ENCODE measurements around the gene LSM12. TPM values are rescaled to one million over a fixed set of nuclear protein-coding genes. Genes with fewer than 3 reads are reported as not detected.

LSM12 gene
- total RNA-seq, 1 experiment from 2014 or later = 52.5 TPM

DNA sequence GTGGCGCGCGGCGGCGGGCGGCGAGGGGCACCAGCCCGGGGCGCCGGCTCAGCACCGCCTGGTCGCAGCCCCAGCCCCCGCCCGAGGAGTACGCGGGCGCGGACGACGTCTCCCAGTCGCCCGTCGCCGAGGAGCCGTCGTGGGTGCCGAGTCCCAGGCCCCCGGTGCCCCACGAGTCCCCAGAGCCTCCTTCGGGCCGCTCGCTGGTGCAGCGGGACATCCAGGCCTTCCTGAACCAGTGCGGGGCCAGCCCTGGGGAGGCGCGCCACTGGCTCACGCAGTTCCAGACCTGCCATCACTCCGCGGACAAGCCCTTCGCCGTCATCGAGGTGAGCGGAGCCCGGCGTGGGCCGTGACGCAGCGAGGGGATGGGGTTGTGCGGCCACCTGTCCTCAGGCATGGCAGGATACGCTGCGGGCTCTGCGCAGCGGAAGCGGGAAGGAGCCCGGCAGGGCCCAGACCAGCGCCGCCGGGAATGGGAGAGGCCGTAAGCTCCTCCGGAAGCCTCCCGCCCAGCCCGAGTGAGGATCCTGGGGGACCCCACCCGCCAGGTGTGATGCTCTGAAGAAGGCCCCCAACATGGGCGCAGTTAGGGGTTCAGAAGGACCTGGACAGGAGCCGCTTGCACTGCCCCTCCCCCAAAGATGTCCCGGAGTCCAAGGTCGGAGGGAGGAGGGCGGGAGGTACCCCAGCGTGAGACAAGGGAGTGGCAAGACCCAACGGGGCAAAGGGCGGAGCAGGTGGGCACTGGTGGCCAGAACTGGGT is 61.5 kb downstream of the LSM12 start:
- no peaks in the 10 kb centered on the region for H3K4me1 ChIP-seq (ENCODE audit: insufficient read depth, low read length, poor library complexity, severe bottlenecking)
- DNase-seq (ENCODE audit: low spot score) = no peak
- no peaks in the 10 kb centered on the region for H3K36me3 ChIP-seq (ENCODE audit: insufficient read depth, low read length, poor library complexity, severe bottlenecking)
- intact Hi-C loops (cut with micrococcal nuclease; ENCODE audit: unreplicated experiment) = loop anchor here (10.0 kb wide), 1 partner anchor 110 kb away; no protein-coding TSS in a partner anchor
- no peak overlapping the region for H3K27ac ChIP-seq (ENCODE audit: low read depth, low read length, poor library complexity, severe bottlenecking)
- H3K9me3 ChIP-seq (ENCODE audit: low read depth, low read length, poor library complexity, severe bottlenecking) = no peaks in the 10 kb centered on the region
- TF ChIP-seq, protein P1, sequence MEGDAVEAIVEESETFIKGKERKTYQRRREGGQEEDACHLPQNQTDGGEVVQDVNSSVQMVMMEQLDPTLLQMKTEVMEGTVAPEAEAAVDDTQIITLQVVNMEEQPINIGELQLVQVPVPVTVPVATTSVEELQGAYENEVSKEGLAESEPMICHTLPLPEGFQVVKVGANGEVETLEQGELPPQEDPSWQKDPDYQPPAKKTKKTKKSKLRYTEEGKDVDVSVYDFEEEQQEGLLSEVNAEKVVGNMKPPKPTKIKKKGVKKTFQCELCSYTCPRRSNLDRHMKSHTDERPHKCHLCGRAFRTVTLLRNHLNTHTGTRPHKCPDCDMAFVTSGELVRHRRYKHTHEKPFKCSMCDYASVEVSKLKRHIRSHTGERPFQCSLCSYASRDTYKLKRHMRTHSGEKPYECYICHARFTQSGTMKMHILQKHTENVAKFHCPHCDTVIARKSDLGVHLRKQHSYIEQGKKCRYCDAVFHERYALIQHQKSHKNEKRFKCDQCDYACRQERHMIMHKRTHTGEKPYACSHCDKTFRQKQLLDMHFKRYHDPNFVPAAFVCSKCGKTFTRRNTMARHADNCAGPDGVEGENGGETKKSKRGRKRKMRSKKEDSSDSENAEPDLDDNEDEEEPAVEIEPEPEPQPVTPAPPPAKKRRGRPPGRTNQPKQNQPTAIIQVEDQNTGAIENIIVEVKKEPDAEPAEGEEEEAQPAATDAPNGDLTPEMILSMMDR (conservative IDR thresholded peaks at IDR 0.05; ENCODE audit: low read depth, low read length) = no peak
- no peak for TF ChIP-seq EZH2 (IDR thresholded peaks at IDR 0.05; ENCODE audit: borderline replicate concordance, low read depth, low read length, poor library complexity, severe bottlenecking)
- ChIA-PET CTCF (no interaction called here), POLR2A (ENCODE audit: low non-redundant PET) (no interaction called here)
- peaks cover 9% of the 10 kb centered on the region for H3K27me3 ChIP-seq (replicated peaks; ENCODE audit: insufficient read depth, low read depth, low read length, poor library complexity)
- no TSS peak for BruUV-seq (replicated peaks)
- no peak overlapping the region for H3K4me3 ChIP-seq (ENCODE audit: low read depth, low read length, poor library complexity, severe bottlenecking)

DNA sequence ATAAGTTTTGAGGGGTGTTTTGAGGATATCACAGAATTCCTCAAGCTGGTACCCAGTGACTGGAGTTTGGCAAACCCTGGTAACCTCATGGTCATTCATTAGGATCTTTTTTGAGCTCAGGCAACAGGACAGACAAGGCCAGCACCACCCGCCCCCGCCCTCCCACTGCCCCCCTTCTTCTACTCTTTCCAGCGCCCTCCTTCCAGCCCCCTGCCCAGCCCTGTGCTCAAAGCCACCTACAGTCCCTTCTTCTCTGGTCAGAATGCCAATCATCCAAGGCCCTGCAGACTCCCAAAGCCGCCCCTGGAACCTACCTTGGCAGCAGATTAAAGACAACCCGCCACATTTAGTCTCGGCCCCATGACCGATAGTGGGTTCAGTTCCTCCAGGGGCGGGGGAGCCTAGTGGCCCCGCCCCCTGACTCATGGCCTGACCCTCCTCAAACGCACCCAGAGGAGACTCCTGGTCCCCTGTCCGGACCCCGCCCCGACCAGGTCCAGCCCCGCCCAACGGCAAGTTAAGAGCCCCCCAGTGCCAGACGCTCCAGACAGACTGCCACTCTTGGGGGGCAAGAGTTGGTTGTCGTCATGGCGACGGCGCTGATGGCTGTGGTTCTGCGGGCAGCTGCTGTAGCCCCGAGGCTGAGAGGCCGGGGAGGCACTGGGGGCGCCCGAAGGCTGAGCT is 62.3 kb downstream of the LSM12 start, which contains the start of gene NAGS:
TSS of gene NAGS (plus strand) at position 546 of the 684 bp plus-strand sequence. CDS start at position 588, 42 bp downstream.
- ChIA-PET CTCF (no interaction called here), POLR2A (ENCODE audit: low non-redundant PET) (no interaction called here)
- TF ChIP-seq, protein P1 (conservative IDR thresholded peaks at IDR 0.05; ENCODE audit: low read depth, low read length) = no peak
- TF ChIP-seq EZH2 (IDR thresholded peaks at IDR 0.05; ENCODE audit: borderline replicate concordance, low read depth, low read length, poor library complexity, severe bottlenecking) = no peak
- DNase-seq (ENCODE audit: low spot score) = no peak
- peaks cover 9% of the 10 kb centered on the region for H3K27me3 ChIP-seq (replicated peaks; ENCODE audit: insufficient read depth, low read depth, low read length, poor library complexity)
- no peaks in the 10 kb centered on the region for H3K9me3 ChIP-seq (ENCODE audit: low read depth, low read length, poor library complexity, severe bottlenecking)
- no peak within 1 kb of the TSS for H3K4me3 ChIP-seq (ENCODE audit: low read depth, low read length, poor library complexity, severe bottlenecking)
- H3K27ac ChIP-seq (ENCODE audit: low read depth, low read length, poor library complexity, severe bottlenecking) = no peak within 1 kb of the TSS
- no peaks in the 10 kb centered on the region for H3K36me3 ChIP-seq (ENCODE audit: insufficient read depth, low read length, poor library complexity, severe bottlenecking)
- BruUV-seq (replicated peaks) = no TSS peak
- H3K4me1 ChIP-seq (ENCODE audit: insufficient read depth, low read length, poor library complexity, severe bottlenecking) = no peaks in the 10 kb centered on the region
- intact Hi-C loops (cut with micrococcal nuclease; ENCODE audit: unreplicated experiment) = loop anchor here (10.0 kb wide), 1 partner anchor 111 kb away; no protein-coding TSS in a partner anchor

GRCh38 chr17:44002141-44002848 is 64.2 kb downstream of the LSM12 start:
- intact Hi-C loops (cut with micrococcal nuclease; ENCODE audit: unreplicated experiment) = loop anchor here (10.0 kb wide), 1 partner anchor 113 kb away; no protein-coding TSS in a partner anchor
- no TSS peak for BruUV-seq (replicated peaks)
- ChIA-PET POLR2A (ENCODE audit: low non-redundant PET) (interaction anchor here (0.6 kb wide), 1 partner anchor 8 kb away, joined by 6 read pairs; no protein-coding TSS in a partner anchor), CTCF (no interaction called here)
- Histone ChIP-seq H3K36me3 (ENCODE audit: insufficient read depth, low read length, poor library complexity, severe bottlenecking) (no peaks in the 10 kb centered on the region), H3K4me1 (ENCODE audit: insufficient read depth, low read length, poor library complexity, severe bottlenecking) (no peaks in the 10 kb centered on the region), H3K27ac (ENCODE audit: low read depth, low read length, poor library complexity, severe bottlenecking) (no peak overlapping the region), H3K4me3 (ENCODE audit: low read depth, low read length, poor library complexity, severe bottlenecking) (no peak overlapping the region), H3K27me3 (replicated peaks; ENCODE audit: insufficient read depth, low read depth, low read length, poor library complexity) (peaks cover 9% of the 10 kb centered on the region), H3K9me3 (ENCODE audit: low read depth, low read length, poor library complexity, severe bottlenecking) (no peaks in the 10 kb centered on the region)
- no peak for DNase-seq (ENCODE audit: low spot score)
- TF ChIP-seq, protein P1 (conservative IDR thresholded peaks at IDR 0.05; ENCODE audit: low read depth, low read length) = no peak
- TF ChIP-seq EZH2 (IDR thresholded peaks at IDR 0.05; ENCODE audit: borderline replicate concordance, low read depth, low read length, poor library complexity, severe bottlenecking) = no peak
